HG03280 (cell line): ENCODE measurements around the gene TRPM6.
A peak's percentile ranks its signal among the peaks of the same experiment; 100 is the strongest.

Experiments
- ATAC-seq: cut with Tn5 transposase; IDR thresholded peaks from one replicate; pipeline ENCODE4 v1.9.1; 2021; ENCODE audit warnings: mild to moderate bottlenecking, moderate library complexity; ENCODE audit not compliant: unreplicated experiment

Gene TRPM6

GRCh38 chr9:74777136-74777879, 110.4 kb downstream of the TRPM6 start:
- peak; percentile 62 for ATAC-seq

- ATAC-seq: no peak
These were observed 112.3 kb downstream of the TRPM6 start for GRCh38 chr9:74775396-74775795.

DNA sequence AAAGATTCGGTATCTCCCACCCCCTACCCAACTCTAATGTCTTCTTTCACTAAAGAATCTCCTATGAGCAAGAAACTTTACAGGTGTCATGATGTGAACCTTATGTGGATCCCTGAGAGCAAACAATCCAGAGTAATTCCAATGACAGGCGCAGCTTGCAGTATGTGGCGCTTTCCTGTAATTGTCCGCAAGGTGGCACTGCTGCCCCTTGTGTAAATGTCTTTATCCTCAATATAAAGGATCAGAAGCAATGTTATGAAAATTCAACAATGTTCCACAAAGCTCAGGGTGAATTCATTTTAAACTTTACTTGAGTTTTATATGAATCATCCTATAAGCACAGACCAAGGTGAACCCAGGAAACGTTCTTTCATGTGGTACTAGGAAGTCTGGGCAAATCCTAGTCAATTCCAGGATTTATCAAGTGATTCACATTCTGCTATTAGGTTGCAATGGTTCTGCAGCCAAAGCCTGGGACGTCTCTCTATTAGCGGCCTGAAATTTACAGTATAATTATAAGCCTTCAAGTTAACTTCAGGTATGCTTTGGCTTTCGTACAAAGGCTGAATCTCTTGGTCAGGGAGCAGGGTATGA, 113.7 kb downstream of the TRPM6 start:
- ATAC-seq: peak; percentile 43

- ATAC-seq: no peak
These were observed 115.6 kb downstream of the TRPM6 start for GRCh38 chr9:74772121-74772520.

- ATAC-seq: no peak
These were observed 116.0 kb downstream of the TRPM6 start for GRCh38 chr9:74771672-74772071.

DNA sequence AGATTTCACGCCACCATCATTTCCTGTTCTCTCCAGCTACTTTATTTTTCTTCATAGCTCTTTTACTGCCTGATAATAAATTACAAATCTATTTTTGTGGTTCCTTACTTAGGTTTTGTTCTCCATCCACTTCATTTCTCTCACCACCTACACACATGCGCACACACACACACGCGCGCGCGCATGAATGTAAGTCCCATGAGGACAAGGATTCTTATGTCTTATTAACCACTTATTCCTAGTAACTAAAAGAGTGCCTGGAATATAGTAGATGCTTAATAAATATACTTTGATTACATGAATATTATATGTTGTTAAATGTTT, 116.5 kb downstream of the TRPM6 start:
- ATAC-seq: no peak

GRCh38 chr9:74770508-74771261, 117.0 kb downstream of the TRPM6 start:
- ATAC-seq: peak; percentile 85

GRCh38 chr9:74765481-74765971, 122.2 kb downstream of the TRPM6 start:
- no peak for ATAC-seq

DNA sequence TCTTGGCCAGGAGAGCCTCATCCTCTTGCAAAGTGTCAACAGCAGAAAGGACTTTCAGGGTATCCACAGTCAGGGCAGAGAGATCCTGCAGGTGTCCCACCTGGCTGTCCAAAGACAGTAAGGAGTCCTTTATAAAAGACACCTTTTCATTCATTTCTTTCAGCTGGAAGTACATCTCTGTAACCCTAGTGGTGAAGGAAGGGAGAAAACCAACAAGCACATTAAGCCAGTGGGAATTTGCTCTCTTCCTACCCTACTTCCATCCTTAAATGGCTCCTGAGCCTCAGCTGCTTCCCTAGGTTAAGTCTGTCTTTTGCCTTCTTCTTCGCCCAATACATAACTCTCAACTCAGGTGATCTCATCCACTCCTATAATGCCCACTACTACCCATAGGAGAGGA, 124.8 kb downstream of the TRPM6 start:
- ATAC-seq: no peak

GRCh38 chr9:74760031-74760700, 127.6 kb downstream of the TRPM6 start:
- ATAC-seq: no peak

DNA sequence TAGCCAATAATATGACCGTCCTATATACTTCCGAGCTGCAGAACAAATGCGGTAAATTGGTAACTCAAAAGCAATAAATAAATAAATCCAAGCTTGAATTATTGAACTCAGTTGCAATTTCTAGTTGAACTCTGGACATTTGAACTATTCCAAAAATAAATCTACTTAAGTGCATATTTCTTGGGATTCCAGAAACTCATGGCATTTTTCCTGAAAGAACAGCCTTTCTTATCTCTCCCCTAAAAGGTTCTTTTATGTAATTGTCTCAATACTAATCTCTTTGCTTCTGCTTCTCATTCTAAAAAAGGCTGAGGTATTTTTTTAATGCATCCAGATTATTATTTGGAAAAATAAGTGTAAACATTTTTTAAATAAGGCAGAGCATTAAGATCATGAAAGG, 131.7 kb downstream of the TRPM6 start:
- no peak for ATAC-seq

DNA sequence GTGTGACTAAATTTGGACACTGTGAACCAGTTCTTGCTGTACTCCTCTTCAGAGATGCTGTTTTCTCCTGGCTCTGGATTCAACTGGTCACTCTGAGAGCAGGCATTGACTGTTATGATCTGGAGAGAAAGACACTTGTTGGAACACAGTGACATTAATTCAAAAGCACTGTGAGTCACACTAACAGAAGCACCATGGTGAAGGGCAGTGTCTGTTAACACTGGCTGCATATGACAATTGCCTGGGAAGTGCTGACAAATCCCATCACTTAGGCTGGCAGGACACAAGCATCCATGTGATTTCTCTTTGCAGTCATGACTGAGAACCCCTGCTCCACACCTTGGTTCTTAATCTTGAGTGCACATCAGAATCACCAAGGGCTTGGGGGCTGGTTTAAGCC, 132.4 kb downstream of the TRPM6 start:
- ATAC-seq: no peak

DNA sequence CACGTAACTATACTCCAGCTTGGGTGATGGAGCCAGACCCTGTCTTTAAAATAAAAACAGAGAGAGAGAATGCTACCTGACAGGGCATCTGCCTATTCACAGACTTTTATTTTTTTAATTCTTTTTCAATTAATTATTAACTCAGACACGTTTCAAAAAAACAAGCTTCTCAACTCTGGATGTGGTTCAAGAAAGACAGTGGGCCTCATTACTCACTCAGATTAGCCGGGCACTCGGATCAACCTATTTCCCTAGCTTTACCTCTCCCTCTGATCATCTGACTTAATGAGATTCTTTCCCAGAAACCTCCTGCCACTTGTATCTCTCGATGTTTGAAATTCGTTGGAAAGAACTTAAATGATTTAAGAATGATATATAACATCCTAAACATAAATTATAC, 134.1 kb downstream of the TRPM6 start:
- ATAC-seq: no peak

GRCh38 chr9:74748966-74749365, 138.8 kb downstream of the TRPM6 start:
- ATAC-seq: no peak

DNA sequence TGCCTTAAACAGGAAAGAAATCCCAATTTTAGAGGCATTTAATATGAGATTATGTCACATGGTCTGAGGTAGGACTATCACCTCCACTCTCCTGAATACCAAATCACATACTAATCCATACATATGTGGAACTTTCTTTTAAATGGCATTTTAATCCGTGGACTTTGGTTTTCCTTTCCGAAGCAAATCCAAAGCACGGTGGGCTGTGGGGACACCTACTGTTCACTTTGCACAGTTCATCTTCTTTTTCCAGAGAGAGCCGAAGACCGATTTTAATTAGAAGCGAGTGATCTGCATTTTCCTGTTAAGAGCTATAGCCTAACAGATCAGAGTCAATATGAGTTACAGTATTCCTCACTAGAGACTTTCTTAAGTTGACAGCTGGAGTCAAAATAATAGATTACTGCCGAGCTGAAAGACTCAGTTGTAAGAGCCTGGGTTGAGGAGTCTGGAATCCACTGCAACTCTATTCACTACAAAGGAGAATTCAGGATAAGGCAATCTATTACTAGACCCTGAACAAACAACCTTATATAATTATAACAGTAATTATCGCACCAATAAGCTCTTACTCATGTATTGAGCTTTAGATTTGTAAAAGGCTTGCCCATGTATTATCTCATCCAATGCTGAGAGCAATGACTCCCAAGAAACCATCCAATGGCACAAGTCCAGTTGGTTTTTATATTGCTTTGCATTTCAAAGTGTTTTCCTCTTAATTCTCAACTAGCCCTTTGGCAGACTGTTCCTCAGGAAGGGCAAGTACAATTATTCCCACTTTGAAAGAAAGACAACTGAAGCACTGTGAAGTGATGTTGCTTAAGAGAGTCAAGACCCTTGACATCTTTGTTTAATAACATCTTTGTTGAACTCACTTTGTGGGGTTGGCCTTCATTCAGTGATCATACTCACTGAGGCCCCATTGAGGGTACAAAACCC, 144.7 kb downstream of the TRPM6 start:
- ATAC-seq: no peak

DNA sequence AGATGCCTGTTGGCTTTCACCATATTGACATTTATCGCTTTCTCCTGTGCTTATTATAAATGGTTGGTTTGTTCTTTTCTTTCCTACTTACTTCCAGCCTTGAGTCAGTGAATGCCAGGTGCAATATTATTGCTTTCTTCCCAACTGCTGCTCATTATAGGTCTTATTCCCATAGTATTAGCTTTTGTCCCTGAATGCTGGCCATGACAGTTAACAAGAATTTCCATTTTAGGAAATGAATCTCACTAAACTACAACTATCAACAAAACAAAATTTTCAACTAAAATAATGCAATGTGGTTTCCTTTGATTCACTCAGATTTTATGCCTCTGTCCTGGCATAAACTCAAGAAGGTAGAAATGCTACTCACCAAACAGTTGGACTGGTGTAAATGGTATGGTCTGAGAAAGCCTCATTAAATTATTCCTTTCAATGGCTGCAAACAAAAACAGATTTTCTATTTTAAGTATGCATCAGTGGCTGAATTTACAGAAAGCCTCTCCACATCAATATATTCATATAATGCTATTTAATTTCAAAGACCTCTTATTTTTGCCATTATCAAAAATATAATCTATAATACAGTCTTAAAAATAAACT, 145.4 kb downstream of the TRPM6 start:
- no peak for ATAC-seq

DNA sequence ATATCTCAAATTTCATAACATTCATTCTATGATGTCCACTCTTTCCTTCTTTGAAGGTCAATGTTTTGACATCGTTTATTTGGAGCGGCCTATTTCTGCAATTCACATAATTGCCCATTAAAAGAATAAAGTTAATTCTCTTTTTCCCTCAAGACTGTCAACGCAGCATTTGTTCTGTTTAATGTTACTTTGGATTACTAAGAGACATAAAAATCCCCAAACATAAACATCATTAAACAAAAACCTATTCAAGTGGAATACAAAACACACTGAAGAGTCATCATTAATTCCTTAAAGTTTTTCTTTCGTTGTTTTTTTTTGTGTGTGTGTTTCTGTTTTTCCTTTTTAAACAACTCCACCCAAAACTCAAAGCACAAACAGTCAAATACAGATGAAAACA, 151.1 kb downstream of the TRPM6 start:
- no peak for ATAC-seq

DNA sequence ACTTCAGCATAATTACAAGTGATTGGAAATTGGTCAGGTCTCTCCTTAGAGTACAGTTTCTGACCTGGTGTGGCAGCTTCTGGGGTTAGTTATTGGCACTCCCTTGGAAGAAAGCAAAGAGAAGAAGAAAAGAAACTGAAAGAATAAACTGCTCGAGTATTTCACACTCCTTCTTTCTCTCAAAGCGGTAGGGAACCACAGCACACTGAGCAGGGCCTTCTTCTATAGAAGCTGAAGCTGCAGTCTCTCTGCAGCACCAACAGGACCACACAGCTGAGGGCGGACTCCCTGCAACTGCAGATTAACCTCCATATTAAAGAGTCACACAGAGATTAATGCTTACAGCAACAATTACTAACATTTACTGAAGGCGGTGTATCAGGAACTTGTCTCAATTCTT, 152.0 kb downstream of the TRPM6 start:
- no peak for ATAC-seq

GRCh38 chr9:74729136-74729695, 158.5 kb downstream of the TRPM6 start:
- ATAC-seq: no peak

DNA sequence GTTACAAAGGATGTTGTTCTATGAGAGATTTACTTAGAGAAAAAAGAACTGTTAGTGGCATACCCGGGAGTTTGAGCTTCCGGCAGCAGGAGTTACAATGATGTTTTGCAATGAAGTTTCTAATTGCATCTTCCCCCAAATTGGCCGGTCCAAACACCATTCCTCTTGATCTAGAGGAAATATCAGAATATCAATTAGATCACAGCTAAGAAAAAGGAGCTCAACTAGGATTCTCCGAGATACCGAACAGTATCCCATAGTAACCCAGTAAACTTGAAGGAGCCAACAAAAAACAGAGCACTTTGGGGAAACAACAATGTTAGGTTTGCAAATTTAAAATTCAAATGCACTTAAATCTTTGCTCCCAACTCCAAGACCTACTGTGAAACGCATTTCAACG, 159.5 kb downstream of the TRPM6 start:
- no peak for ATAC-seq
